ENCODE results near the gene GRIP1.

The GRIP1 gene

GRCh38 chr12:66678338-66679275 lies at the start of gene GRIP1:
Gene GRIP1, minus strand, starts transcription at chr12:66679076. Its CDS starts 172 bp downstream, at chr12:66678904.
- no peak for DNase-seq

GRCh38 chr12:66726556-66726955 lies 47.7 kb upstream of the GRIP1 start:
- no peak for DNase-seq

- no peak for DNase-seq
Measured at GRCh38 chr12:66725031-66725430, 46.2 kb upstream of the GRIP1 start.

GRCh38 chr12:66724616-66725015 lies 45.7 kb upstream of the GRIP1 start:
- DNase-seq: no peak

GRCh38 chr12:66724026-66724425 lies 45.1 kb upstream of the GRIP1 start:
- no peak for DNase-seq

GRCh38 chr12:66719862-66720261 lies 41.0 kb upstream of the GRIP1 start:
- no peak for DNase-seq

GRCh38 chr12:66717036-66717673 lies 38.3 kb upstream of the GRIP1 start:
- DNase-seq: no peak

- no peak for DNase-seq
Measured at GRCh38 chr12:66716522-66716921, 37.6 kb upstream of the GRIP1 start.

GRCh38 chr12:66714709-66715108 lies 35.8 kb upstream of the GRIP1 start:
- no peak for DNase-seq

GRCh38 chr12:66713984-66714383 lies 35.1 kb upstream of the GRIP1 start:
- no peak for DNase-seq

GRCh38 chr12:66709893-66710292 lies 31.0 kb upstream of the GRIP1 start:
- no peak for DNase-seq

GRCh38 chr12:66709457-66709773 lies 30.5 kb upstream of the GRIP1 start:
- no peak for DNase-seq

GRCh38 chr12:66708704-66709456 lies 30.0 kb upstream of the GRIP1 start:
- DNase-seq: peak; percentile 8

GRCh38 chr12:66707002-66707697 lies 28.3 kb upstream of the GRIP1 start:
- DNase-seq: no peak

GRCh38 chr12:66699738-66700482 lies 21.0 kb upstream of the GRIP1 start:
- DNase-seq: no peak

GRCh38 chr12:66698558-66698957 lies 19.7 kb upstream of the GRIP1 start:
- DNase-seq: no peak

GRCh38 chr12:66697404-66697803 lies 18.5 kb upstream of the GRIP1 start:
- no peak for DNase-seq

GRCh38 chr12:66694666-66695613 lies 16.1 kb upstream of the GRIP1 start:
- DNase-seq: no peak

- peak; percentile 59 for DNase-seq
Measured at GRCh38 chr12:66693901-66694513, 15.1 kb upstream of the GRIP1 start.

GRCh38 chr12:66692986-66693385 lies 14.1 kb upstream of the GRIP1 start:
- no peak for DNase-seq

GRCh38 chr12:66692170-66692569 lies 13.3 kb upstream of the GRIP1 start:
- DNase-seq: no peak

Data from activated CD4-positive, alpha-beta T cell treated with anti-CD3 and anti-CD28 coated beads, Interleukin-2, amount 50 U/mL, for 16 hours (primary cell).